ENCODE data around the gene ARHGEF37. TPM values are rescaled to one million over a fixed set of nuclear protein-coding genes. Genes with fewer than 3 reads are reported as not detected.
A peak's percentile ranks its signal among the peaks of the same experiment; 100 is the strongest.
"Not testable (repeated sequence)": the region's sequence is repeated elsewhere in the genome, so short reads cannot be mapped to it uniquely, and the experiment has no call there.

The ARHGEF37 gene
- total RNA-seq, 1 experiment from 2014 or later: 0.42 TPM

GRCh38 chr5:149532413-149532812, 48.9 kb upstream of the ARHGEF37 start:
- no peak overlapping the region for H3K18ac ChIP-seq (ENCODE audit: insufficient read length, low read depth, low read length)
- H3K9me3 ChIP-seq (ENCODE audit: control insufficient read depth, low read depth, low read length): no peaks in the 10 kb centered on the region
- H3T11ph ChIP-seq (ENCODE audit: low read length): no peak overlapping the region
- no peaks in the 10 kb centered on the region for H4K20me1 ChIP-seq (ENCODE audit: control insufficient read depth, insufficient read depth, insufficient read length)
- Mint-ChIP-seq H3K4me3 (no peak overlapping the region), H3K27me3 (ENCODE audit: low read depth) (no peaks in the 10 kb centered on the region), H3K4me1 (peaks cover 56 to 57% of the 10 kb centered on the region in 2 experiments), H3K9me3 (no peaks in the 10 kb centered on the region), H3K36me3 (ENCODE audit: insufficient read depth in 1 of 3, low read depth in 3 of 3) (peaks cover 1 to 30% (median 27%) of the 10 kb centered on the region in 3 experiments; a peak in 5 of 7 replicates), H3K27ac (peak overlapping the region in 1 of 3 experiments; percentile 57; a peak in 1 of 7 replicates)
- no peak overlapping the region for H2BK15ac ChIP-seq (ENCODE audit: low read depth, low read length)
- no peak overlapping the region for H2AFZ ChIP-seq (ENCODE audit: low read length)
- no peak overlapping the region for H3K14ac ChIP-seq (ENCODE audit: insufficient read depth, low read length)
- H3K79me1 ChIP-seq (ENCODE audit: insufficient read depth, low read depth, low read length, poor library complexity, severe bottlenecking): no peaks in the 10 kb centered on the region
- no peak overlapping the region for H3K4me2 ChIP-seq (ENCODE audit: insufficient read depth, insufficient read length, low read length)
- H4K5ac ChIP-seq (ENCODE audit: insufficient read length, low read depth, low read length): no peak overlapping the region
- no peak for DNase-seq
- WGBS (ENCODE audit: extremely low coverage, insufficient read length, low lambda C conversion rate): no CpG with 5 or more reads among the region's 7 CpGs
- H2BK5ac ChIP-seq (ENCODE audit: insufficient read length, low read length): no peak overlapping the region
- H3K4ac ChIP-seq (ENCODE audit: low read depth, low read length): no peak overlapping the region
- no peaks in the 10 kb centered on the region for H3K23me2 ChIP-seq (ENCODE audit: insufficient read length, low read depth, low read length, poor library complexity, severe bottlenecking)
- no peak overlapping the region for H2AK5ac ChIP-seq (ENCODE audit: insufficient read length, low read length)
- no peak overlapping the region for H3K23ac ChIP-seq (ENCODE audit: insufficient read length, low read depth, low read length)
- H3K79me2 ChIP-seq (ENCODE audit: insufficient read depth, low read length): peaks cover 82% of the 10 kb centered on the region; the same call in 1 of the 2 replicates
- H4K8ac ChIP-seq (replicated peaks; ENCODE audit: insufficient read length, low read depth, low read length): no peak overlapping the region
- no peaks in the 10 kb centered on the region for H3K27me3 ChIP-seq (ENCODE audit: insufficient read depth, low read length)
- no peak overlapping the region for H2BK20ac ChIP-seq (ENCODE audit: low read depth, low read length, poor library complexity, severe bottlenecking)
- no peak for TF ChIP-seq CTCF (conservative IDR thresholded peaks at IDR 0.05)
- H3K27ac ChIP-seq (ENCODE audit: insufficient read length, low read depth, low read length): no peak overlapping the region
- H2BK12ac ChIP-seq (ENCODE audit: insufficient read length, low read depth, low read length): no peak overlapping the region
- no peak overlapping the region for H3K56ac ChIP-seq (ENCODE audit: insufficient read length, low read depth, low read length)
- H4K91ac ChIP-seq (ENCODE audit: insufficient read length, low read depth, low read length): no peak overlapping the region
- H3K9ac ChIP-seq (ENCODE audit: extremely low read depth, insufficient read length, low read length): no peak overlapping the region
- H3K4me1 ChIP-seq (ENCODE audit: insufficient read depth, low read length): no peaks in the 10 kb centered on the region; the same call in 1 of the 2 replicates
- no peak overlapping the region for H2BK120ac ChIP-seq (ENCODE audit: low read depth, low read length, poor library complexity, severe bottlenecking)

GRCh38 chr5:149535787-149536186, 45.5 kb upstream of the ARHGEF37 start:
- peaks cover 7 to 45% (median 42%) of the 10 kb centered on the region in 3 experiments; a peak in 6 of 7 replicates for H3K36me3 Mint-ChIP-seq (ENCODE audit: insufficient read depth in 1 of 3, low read depth in 3 of 3)
- H4K5ac ChIP-seq (ENCODE audit: insufficient read length, low read depth, low read length); H2AFZ ChIP-seq (ENCODE audit: low read length); H3T11ph ChIP-seq (ENCODE audit: low read length); H2BK20ac ChIP-seq (ENCODE audit: low read depth, low read length, poor library complexity, severe bottlenecking); H3K4me3 Mint-ChIP-seq; H2BK15ac ChIP-seq (ENCODE audit: low read depth, low read length); H3K4me1 ChIP-seq (ENCODE audit: insufficient read depth, low read length); H3K23ac ChIP-seq (ENCODE audit: insufficient read length, low read depth, low read length); H3K9me3 ChIP-seq (ENCODE audit: control insufficient read depth, low read depth, low read length); H3K56ac ChIP-seq (ENCODE audit: insufficient read length, low read depth, low read length); H2AK5ac ChIP-seq (ENCODE audit: insufficient read length, low read length); H4K8ac ChIP-seq (replicated peaks; ENCODE audit: insufficient read length, low read depth, low read length); H3K9me3 Mint-ChIP-seq; H4K91ac ChIP-seq (ENCODE audit: insufficient read length, low read depth, low read length); H3K27me3 ChIP-seq (ENCODE audit: insufficient read depth, low read length); H3K79me1 ChIP-seq (ENCODE audit: insufficient read depth, low read depth, low read length, poor library complexity, severe bottlenecking); H3K4ac ChIP-seq (ENCODE audit: low read depth, low read length); H3K9ac ChIP-seq (ENCODE audit: extremely low read depth, insufficient read length, low read length); H2BK120ac ChIP-seq (ENCODE audit: low read depth, low read length, poor library complexity, severe bottlenecking); H3K27me3 Mint-ChIP-seq (ENCODE audit: low read depth); H3K23me2 ChIP-seq (ENCODE audit: insufficient read length, low read depth, low read length, poor library complexity, severe bottlenecking); DNase-seq; H3K27ac ChIP-seq (ENCODE audit: insufficient read length, low read depth, low read length); H3K4me2 ChIP-seq (ENCODE audit: insufficient read depth, insufficient read length, low read length); H3K14ac ChIP-seq (ENCODE audit: insufficient read depth, low read length); H2BK5ac ChIP-seq (ENCODE audit: insufficient read length, low read length); H2BK12ac ChIP-seq (ENCODE audit: insufficient read length, low read depth, low read length); H3K18ac ChIP-seq (ENCODE audit: insufficient read length, low read depth, low read length); H4K20me1 ChIP-seq (ENCODE audit: control insufficient read depth, insufficient read depth, insufficient read length): not testable (repeated sequence)
- peaks cover 33 to 40% of the 10 kb centered on the region in 2 experiments for H3K4me1 Mint-ChIP-seq
- WGBS (ENCODE audit: extremely low coverage, insufficient read length, low lambda C conversion rate): no CpG with 5 or more reads among the region's 6 CpGs
- peaks cover 80% of the 10 kb centered on the region; the same call in 1 of the 2 replicates for H3K79me2 ChIP-seq (ENCODE audit: insufficient read depth, low read length)
- peak overlapping the region in 2 of 3 experiments; percentile 18 to 56; a peak in 3 of 7 replicates for H3K27ac Mint-ChIP-seq
